Thymus (tissue), 11 donors: ENCODE data around the gene AKAP13. TPM values are rescaled to one million over a fixed set of nuclear protein-coding genes. Genes with fewer than 3 reads are reported as not detected.
"Not testable (repeated sequence)": the region's sequence is repeated elsewhere in the genome, so short reads cannot be mapped to it uniquely, and the experiment has no call there.

Experiments used
- DNase-seq, 9 donors: peaks; one replicate each; pipeline ENCODE4 v3.0.0-alpha.2; 2013; ENCODE audit warnings: low spot score in 9 of 9, low read depth in 6 of 9, missing footprints in 1 of 9
- H3K27ac ChIP-seq, 2 donors: one replicate each; pipeline ENCODE4 v1.5.1; 2013; ENCODE audit warnings: control low read depth in 1 of 2, low read depth in 1 of 2, low read length in 1 of 2, mild to moderate bottlenecking in 1 of 2, moderate library complexity in 1 of 2
- H3K27me3 ChIP-seq, 2 donors: one replicate each; pipeline ENCODE4 v1.5.1; 2013; ENCODE audit warnings: low read length in 1 of 2; ENCODE audit not compliant: control insufficient read depth in 2 of 2, insufficient read depth in 1 of 2
- H3K36me3 ChIP-seq, 2 donors: one replicate each; pipeline ENCODE4 v1.5.1; 2013; ENCODE audit warnings: low read length in 1 of 2, mild to moderate bottlenecking in 1 of 2, moderate library complexity in 1 of 2; ENCODE audit not compliant: control insufficient read depth in 2 of 2, insufficient read depth in 2 of 2
- H3K4me1 ChIP-seq, 2 donors: one replicate each; pipeline ENCODE4 v1.5.1; 2013; ENCODE audit warnings: low read length in 2 of 2; ENCODE audit not compliant: control insufficient read depth in 2 of 2, insufficient read depth in 2 of 2
- H3K4me3 ChIP-seq, 2 donors: one replicate each; pipeline ENCODE4 v1.5.1; 2013; ENCODE audit warnings: low read length in 2 of 2, control low read depth in 1 of 2, mild to moderate bottlenecking in 1 of 2
- H3K9me3 ChIP-seq, 2 donors: one replicate each; pipeline ENCODE4 v1.5.1; 2013; ENCODE audit warnings: low read length in 1 of 2, mild to moderate bottlenecking in 1 of 2; ENCODE audit not compliant: control insufficient read depth in 2 of 2, insufficient read depth in 1 of 2
- WGBS: extraction: QIAGEN DNeasy Blood & Tissue Kit; methylation state at CpG from one replicate; pipeline ENCODE4 v1.1.7; 2013; 5-methylcytosine and 5-hydroxymethylcytosine counted together
- polyA plus RNA-seq: library from polyadenylated mRNA; stranded (reverse); fragments of 200-250 nt; gene quantifications from one replicate; pipeline ENCODE4 v1.2.3, GENCODE V29; 2013
- total RNA-seq: library from RNA; stranded (reverse); fragments of 120-200 nt; gene quantifications from one replicate; pipeline ENCODE4 v1.2.4, GENCODE V29; 2013
- donor health status: healthy.

Gene AKAP13
- total and polyA plus RNA-seq, 2 donors: 49.8 to 63.8 TPM

- not testable (repeated sequence) for H3K9me3 ChIP-seq, H3K27me3 ChIP-seq, H3K4me3 ChIP-seq, H3K36me3 ChIP-seq
- Histone ChIP-seq H3K27ac (peak overlapping the region in 1 of 2 donors; percentile 32), H3K4me1 (peaks cover 21 to 24% of the 10 kb centered on the region in 2 donors)
- DNase-seq: peak in 5 of 9 donors; percentile 47 to 83 (median 50)
Observed at GRCh38 chr15:85481543-85481942, 101.1 kb downstream of the AKAP13 start.

DNA sequence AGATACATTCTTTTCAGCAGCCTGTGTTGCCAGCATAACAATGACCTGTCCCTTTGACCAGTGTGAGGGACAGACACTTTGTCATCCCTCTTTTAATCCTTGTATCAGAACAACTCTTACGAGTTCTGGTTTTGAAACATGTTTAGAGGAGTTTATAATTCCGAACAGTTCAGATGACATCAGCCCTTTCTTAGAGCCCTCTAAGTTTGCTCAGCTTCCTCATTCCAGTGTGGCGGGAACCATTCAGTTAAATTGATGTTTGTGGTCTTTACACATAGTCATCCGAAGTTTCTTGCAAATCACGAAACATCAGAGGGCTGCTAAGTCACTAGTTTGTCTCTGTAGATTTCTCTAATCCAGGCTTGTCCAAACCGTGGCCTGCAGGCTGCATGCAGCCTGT lies 102.5 kb downstream of the AKAP13 start:
- Histone ChIP-seq H3K4me1 (peaks cover 9 to 15% of the 10 kb centered on the region in 2 donors), H3K4me3 (no peak overlapping the region), H3K27me3 (no peaks in the 10 kb centered on the region), H3K27ac (no peak overlapping the region), H3K9me3 (no peaks in the 10 kb centered on the region), H3K36me3 (peaks cover 0 to 4% of the 10 kb centered on the region in 2 donors)
- DNase-seq: no peak
- WGBS: 30% methylated on average over 6 of the region's 6 CpGs

- 96% methylated on average over 1 of the region's 1 CpG for WGBS
- not testable (repeated sequence) for H3K27me3 ChIP-seq, DNase-seq, H3K27ac ChIP-seq, H3K9me3 ChIP-seq, H3K4me3 ChIP-seq, H3K36me3 ChIP-seq
- H3K4me1 ChIP-seq: peaks cover 9 to 15% of the 10 kb centered on the region in 2 donors
Observed at GRCh38 chr15:85483955-85484354, 103.6 kb downstream of the AKAP13 start.

GRCh38 chr15:85484923-85485322 lies 104.5 kb downstream of the AKAP13 start:
- H3K4me1 ChIP-seq: peaks cover 9 to 11% of the 10 kb centered on the region in 2 donors
- H3K27me3 ChIP-seq, DNase-seq, H3K9me3 ChIP-seq, H3K27ac ChIP-seq, H3K4me3 ChIP-seq, H3K36me3 ChIP-seq: not testable (repeated sequence)

DNA sequence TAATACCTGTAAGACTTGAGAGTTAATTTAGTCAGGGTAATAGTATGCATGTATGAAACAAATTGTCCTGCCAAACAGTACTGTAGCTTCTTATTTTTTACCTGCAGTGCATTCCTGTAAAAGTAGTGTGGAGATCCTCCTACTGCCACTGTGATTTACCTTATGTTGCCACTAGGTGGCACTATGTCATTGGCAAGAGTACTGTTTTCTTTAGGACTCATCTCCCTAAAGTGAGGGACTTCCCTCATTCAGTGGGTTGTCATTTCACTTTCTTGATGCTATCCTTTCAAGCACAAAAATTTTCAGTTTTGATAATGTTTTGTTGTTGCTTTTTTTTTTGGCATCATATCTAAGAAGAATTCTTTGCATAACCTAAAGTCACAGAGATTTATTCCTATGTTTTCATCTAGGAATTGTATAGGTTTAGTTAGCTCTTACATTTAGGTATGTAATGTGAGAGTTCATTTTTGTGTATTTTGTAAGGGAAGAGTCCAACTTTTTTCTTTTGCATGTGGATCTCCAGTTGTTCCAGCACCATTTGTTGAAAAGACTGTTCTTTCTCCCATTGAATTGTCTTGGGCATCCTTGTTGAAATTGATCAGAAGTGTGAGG lies 105.7 kb downstream of the AKAP13 start:
- H3K27me3 ChIP-seq: no peaks in the 10 kb centered on the region
- DNase-seq: peak; percentile 45 to 91 (median 78)
- no peak overlapping the region for H3K27ac ChIP-seq
- peaks cover 0 to 5% of the 10 kb centered on the region in 2 donors for H3K36me3 ChIP-seq
- H3K9me3 ChIP-seq: no peaks in the 10 kb centered on the region
- no peak overlapping the region for H3K4me3 ChIP-seq
- H3K4me1 ChIP-seq: peaks cover 3 to 5% of the 10 kb centered on the region in 2 donors

GRCh38 chr15:85487796-85488195 lies 107.4 kb downstream of the AKAP13 start:
- H3K36me3 ChIP-seq, H3K4me3 ChIP-seq, DNase-seq, H3K27me3 ChIP-seq, H3K9me3 ChIP-seq, H3K4me1 ChIP-seq, H3K27ac ChIP-seq: not testable (repeated sequence)
- WGBS: 98% methylated on average over 7 of the region's 7 CpGs

GRCh38 chr15:85488997-85489396 lies 108.6 kb downstream of the AKAP13 start:
- DNase-seq: no peak
- 67% methylated on average over 1 of the region's 1 CpG for WGBS
- Histone ChIP-seq H3K36me3 (peaks cover 0 to 5% of the 10 kb centered on the region in 2 donors), H3K4me3 (no peak overlapping the region), H3K27me3 (no peaks in the 10 kb centered on the region), H3K4me1 (no peaks in the 10 kb centered on the region), H3K9me3 (no peaks in the 10 kb centered on the region), H3K27ac (no peak overlapping the region)

GRCh38 chr15:85489773-85490493 lies 109.5 kb downstream of the AKAP13 start:
- Histone ChIP-seq H3K9me3 (no peaks in the 10 kb centered on the region), H3K27ac (no peak overlapping the region), H3K4me3 (no peak overlapping the region), H3K36me3 (peaks cover 0 to 5% of the 10 kb centered on the region in 2 donors), H3K4me1 (no peaks in the 10 kb centered on the region), H3K27me3 (no peaks in the 10 kb centered on the region)
- DNase-seq: no peak
- 86% methylated on average over 3 of the region's 3 CpGs for WGBS

DNA sequence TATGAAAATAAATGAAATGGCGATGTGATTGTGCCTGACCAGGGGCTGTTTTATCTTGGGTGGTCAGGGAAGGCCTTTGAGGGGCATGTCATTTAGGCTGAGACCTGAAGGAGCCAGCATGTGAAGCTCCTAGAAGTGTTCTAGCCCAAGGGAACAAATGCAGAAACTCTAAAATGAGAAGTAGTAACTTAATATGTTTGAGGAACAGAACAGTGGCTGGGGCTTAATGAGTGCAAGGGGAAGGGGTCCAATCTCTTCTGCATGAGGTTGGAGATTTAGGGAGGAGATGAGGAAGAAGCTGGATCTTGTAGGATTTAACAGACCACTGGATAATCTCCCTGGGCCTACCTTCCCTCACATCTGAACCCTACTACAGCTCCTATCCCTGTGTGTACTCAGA lies 110.5 kb downstream of the AKAP13 start:
- DNase-seq: no peak
- H3K27me3 ChIP-seq: no peaks in the 10 kb centered on the region
- no peak overlapping the region for H3K4me3 ChIP-seq
- H3K36me3 ChIP-seq: peaks cover 0 to 5% of the 10 kb centered on the region in 2 donors
- H3K9me3 ChIP-seq: no peaks in the 10 kb centered on the region
- no peak overlapping the region for H3K27ac ChIP-seq
- WGBS: 98% methylated on average over 1 of the region's 1 CpG
- H3K4me1 ChIP-seq: no peaks in the 10 kb centered on the region
